HepG2 (cell line): Measurements from ENCODE around the gene OR8U1. TPM values are rescaled to one million over a fixed set of nuclear protein-coding genes. Genes with fewer than 3 reads are reported as not detected.

Experiments used
- ATAC-seq: fragments of 200-7000 bp; cut with Tn5 transposase; 3 replicates; pipeline ENCODE4 v1.9.1; 2020; ENCODE audit warnings: mild to moderate bottlenecking, moderate library complexity
- BruUV-seq: library from RNA; stranded (reverse); fragments of 400-500 nt; replicated peaks from 2 replicates; lab custom pipeline; 2021; lab: Mats Ljungman, UMichigan
- CTCF ChIA-PET: fragments of 300-600 bp; formaldehyde crosslinking; extraction: SDS; loops from one replicate; lab custom pipeline; 2021; ENCODE audit warnings: low total read pairs, inconsistent platforms, low intra/inter-chr PET ratio; lab: Yijun Ruan, JAX
- POLR2A ChIA-PET: fragments of 350-600 bp; sonication (Branson Sonifier 250); formaldehyde crosslinking; loops from one replicate; lab custom pipeline; 2020; ENCODE audit warnings: antibody characterized with exemption, inconsistent platforms; lab: Yijun Ruan, JAX
- DNase-seq: peaks from one replicate; pipeline ENCODE4 v3.0.0-alpha.2; 2015; ENCODE audit warnings: low spot score
- FAIRE-seq: peaks from 3 replicates; lab custom pipeline; 2011; peaks lifted over from hg19 to GRCh38; lab: Jason Lieb, UNC
- H2AFZ ChIP-seq: one replicate; pipeline ENCODE4 v1.6.1; 2011; ENCODE audit warnings: low read length, inconsistent platforms
- H3K27ac ChIP-seq: fragments of 300-600 bp; 3 replicates; pipeline ENCODE4 v1.8.0; 2011; ENCODE audit warnings: mixed run types, mild to moderate bottlenecking, mixed read lengths, low read length, inconsistent platforms; ENCODE audit not compliant: insufficient read depth; ENCODE audit errors: extremely low read length
- H3K27me3 ChIP-seq, 2 experiments: fragments of 200-600 bp in 1 of 2; 2 replicates in 1 of 2; 3 replicates in 1 of 2; pipeline versions ENCODE4 v1.6.0 to v1.8.0; 2011; ENCODE audit warnings: low read length in 2 of 2, mild to moderate bottlenecking in 2 of 2, moderate library complexity in 2 of 2, inconsistent platforms in 1 of 2; ENCODE audit not compliant: insufficient read depth in 2 of 2, control insufficient read depth in 1 of 2
- H3K36me3 ChIP-seq, 2 experiments: fragments of 200-600 bp in 1 of 2; replicated peaks in 1 of 2; 2 replicates in 1 of 2; 3 replicates in 1 of 2; pipeline versions ENCODE4 v1.5.1 to v1.8.0; 2011; ENCODE audit warnings: low read length in 2 of 2, inconsistent platforms in 1 of 2; ENCODE audit not compliant: insufficient read depth in 2 of 2, control insufficient read depth in 1 of 2
- H3K4me1 ChIP-seq: 2 replicates; pipeline ENCODE4 v1.5.1; 2012; ENCODE audit warnings: low read length, inconsistent platforms; ENCODE audit not compliant: insufficient read depth
- H3K4me2 ChIP-seq: 2 replicates; pipeline ENCODE4 v1.6.0; 2011; ENCODE audit warnings: low read depth, low read length, inconsistent platforms
- H3K4me3 ChIP-seq, 3 experiments: fragments of 200-600 bp in 1 of 3; sonication (generic), shearing (Covaris generic) in 1 of 3; replicated peaks in 1 of 3; 2 replicates each; pipeline ENCODE4 v1.5.1; 2011 to 2016; ENCODE audit warnings: low read length in 3 of 3, inconsistent platforms in 2 of 3, low read depth in 2 of 3, mild to moderate bottlenecking in 2 of 3, control low read depth in 1 of 3, mixed read lengths in 1 of 3; ENCODE audit not compliant: insufficient read depth in 1 of 3
- H3K79me2 ChIP-seq: one replicate; pipeline ENCODE4 v1.6.1; 2011; ENCODE audit warnings: low read length, inconsistent platforms; ENCODE audit not compliant: insufficient read depth
- H3K9ac ChIP-seq: 2 replicates; pipeline ENCODE4 v1.6.0; 2011; ENCODE audit warnings: mild to moderate bottlenecking, low read depth, low read length, inconsistent platforms; ENCODE audit not compliant: insufficient read depth
- H3K9me3 ChIP-seq: 2 replicates; pipeline ENCODE4 v1.5.1; 2012; ENCODE audit warnings: mild to moderate bottlenecking, low read length
- H4K20me1 ChIP-seq: 2 replicates; pipeline ENCODE4 v1.6.0; 2011; ENCODE audit warnings: inconsistent platforms, mild to moderate bottlenecking, low read length, moderate library complexity; ENCODE audit not compliant: insufficient read depth
- KLF16 ChIP-seq, 2 experiments: sonication (generic) in 1 of 2; formaldehyde crosslinking in 1 of 2; IDR thresholded peaks; 2 replicates each; pipeline versions ENCODE4 v1.6.1 to v1.8.0; 2016 to 2023; ENCODE audit warnings: missing genetic modification reagents in 2 of 2, missing compliant biosample characterization in 1 of 2
- PPARG ChIP-seq: conservative IDR thresholded peaks from 2 replicates; pipeline ENCODE4 v1.6.1; 2016; ENCODE audit warnings: missing biosample characterization, missing genetic modification reagents
- RBFOX2 ChIP-seq: fragments of 200-400 bp; formaldehyde crosslinking; IDR thresholded peaks from 2 replicates; pipeline ENCODE4 v1.6.1; 2017; ENCODE audit warnings: low read depth, mild to moderate bottlenecking, low read length
- SRSF4 ChIP-seq: fragments of 200-400 bp; formaldehyde crosslinking; IDR thresholded peaks from one replicate; pipeline ENCODE4 v1.6.1; 2018; ENCODE audit warnings: mild to moderate bottlenecking, low read depth, low read length, moderate library complexity; ENCODE audit not compliant: poor library complexity, severe bottlenecking
- ZNF790 ChIP-seq: sonication (generic); formaldehyde crosslinking; IDR thresholded peaks from 2 replicates; pipeline ENCODE4 v1.8.0; 2022; ENCODE audit warnings: missing genetic modification reagents, mild to moderate bottlenecking, borderline replicate concordance
- ZSCAN31 ChIP-seq: sonication (generic); formaldehyde crosslinking; IDR thresholded peaks from 2 replicates; pipeline ENCODE4 v1.5.0; 2020; ENCODE audit warnings: low read depth, mild to moderate bottlenecking, missing genetic modification reagents
- WGBS: methylation state at CpG from one replicate; pipeline ENCODE4 v1.1.6; 2017; ENCODE audit warnings: low lambda C conversion rate; 5-methylcytosine and 5-hydroxymethylcytosine counted together
- in situ Hi-C: cut with HindIII; loops from 2 replicates; pipeline ENCODE4 v1.10.0; 2017; ENCODE audit warnings: low pct_unique_long_range_greater_than_20kb; ENCODE audit not compliant: extremely low pct_ligation_motif_present
- intact Hi-C: fragments of 100-400 bp; cut with micrococcal nuclease; formaldehyde crosslinking; loops from one replicate; pipeline ENCODE4 v1.10.0; 2022; ENCODE audit not compliant: unreplicated experiment
- polyA plus RNA-seq, 8 experiments: library from polyadenylated mRNA; depleted of rRNA in 3 of 8; stranded (reverse) in 7 of 8; unstranded in 1 of 8; fragments of >200 nt; fragmentation: Illumina TruSeq in 4 of 8; extraction: Trizol in 4 of 8; gene quantifications; 2 replicates each; pipeline versions ENCODE4 v1.2.1 to v1.2.3, GENCODE V29; 2011 to 2016; ENCODE audit warnings: low read depth in 4 of 8, missing spikeins in 1 of 8, mixed read lengths in 1 of 8; ENCODE audit not compliant: insufficient read depth in 1 of 8
- total RNA-seq, 5 experiments: library from RNA; depleted of rRNA; stranded (reverse); fragments of >200 nt; fragmentation: Illumina TruSeq; extraction: Trizol; gene quantifications; 2 replicates each; pipeline ENCODE4 v1.2.3, GENCODE V29; 2016; ENCODE audit warnings: low read depth in 1 of 5
- TF ChIP-seq, protein P1 (sequence below): sonication (generic); formaldehyde crosslinking; IDR thresholded peaks from 2 replicates; pipeline ENCODE4 v1.8.0; 2022; ENCODE audit warnings: mild to moderate bottlenecking, missing genetic modification reagents
- TF ChIP-seq, protein P2 (sequence below): sonication (generic); formaldehyde crosslinking; IDR thresholded peaks from one replicate; pipeline ENCODE4 v1.5.1; 2020; ENCODE audit warnings: mild to moderate bottlenecking, missing genetic modification reagents; ENCODE audit errors: not compliant biosample characterization
- TF ChIP-seq, protein P3 (sequence below): sonication (generic); formaldehyde crosslinking; conservative IDR thresholded peaks from 2 replicates; pipeline ENCODE4 v1.8.0; 2022; ENCODE audit warnings: low read depth, missing genetic modification reagents

Gene OR8U1
- total and polyA plus RNA-seq, 2 of the 13 experiments (the other 11 are each of a cell fraction or from before 2014, with no cell fraction given) = not detected

DNA sequence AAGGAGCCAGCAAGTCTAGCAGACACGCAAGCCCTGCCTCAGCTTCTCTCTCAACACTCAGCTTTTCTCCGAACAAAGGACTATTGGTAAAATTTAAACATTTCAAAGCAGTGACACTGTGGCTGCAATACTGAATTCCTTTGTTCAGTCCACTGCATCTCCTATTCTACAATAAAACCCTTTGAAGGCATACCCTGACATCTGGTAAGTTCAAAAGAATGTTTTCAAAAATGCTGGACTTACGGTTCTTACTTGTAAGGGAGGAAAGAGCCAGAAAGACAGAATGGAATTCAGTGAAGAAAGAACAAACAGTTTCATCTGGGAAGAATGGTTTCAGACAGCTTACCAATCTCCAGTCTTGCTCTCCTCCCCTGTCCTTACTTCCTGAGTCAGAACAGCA, 42.3 kb upstream of the OR8U1 start:
- H3K36me3 ChIP-seq = no peaks in the 10 kb centered on the region
- CTCF ChIA-PET = no interaction called here
- no peaks in the 10 kb centered on the region for H4K20me1 ChIP-seq
- H3K4me1 ChIP-seq = no peaks in the 10 kb centered on the region
- DNase-seq = no peak
- no peak overlapping the region for H3K27ac ChIP-seq
- H3K27me3 ChIP-seq = no peaks in the 10 kb centered on the region
- 24% methylated on average over 3 of the region's 3 CpGs for WGBS
- ATAC-seq = no peak
- H3K9me3 ChIP-seq = peaks cover 24% of the 10 kb centered on the region
- no peak overlapping the region for H3K4me2 ChIP-seq
- H2AFZ ChIP-seq = no peak overlapping the region
- in situ Hi-C loops = no loop called here
- H3K9ac ChIP-seq = no peak overlapping the region
- no TSS peak for BruUV-seq
- H3K79me2 ChIP-seq = no peaks in the 10 kb centered on the region
- POLR2A ChIA-PET = no interaction called here
- intact Hi-C loops = no loop called here
- H3K4me3 ChIP-seq = no peak overlapping the region
- FAIRE-seq = no peak
- TF ChIP-seq KLF16 (CRISPR knock-in tag; IDR thresholded peaks at IDR 0.05) = no peak
- TF ChIP-seq, protein P1, sequence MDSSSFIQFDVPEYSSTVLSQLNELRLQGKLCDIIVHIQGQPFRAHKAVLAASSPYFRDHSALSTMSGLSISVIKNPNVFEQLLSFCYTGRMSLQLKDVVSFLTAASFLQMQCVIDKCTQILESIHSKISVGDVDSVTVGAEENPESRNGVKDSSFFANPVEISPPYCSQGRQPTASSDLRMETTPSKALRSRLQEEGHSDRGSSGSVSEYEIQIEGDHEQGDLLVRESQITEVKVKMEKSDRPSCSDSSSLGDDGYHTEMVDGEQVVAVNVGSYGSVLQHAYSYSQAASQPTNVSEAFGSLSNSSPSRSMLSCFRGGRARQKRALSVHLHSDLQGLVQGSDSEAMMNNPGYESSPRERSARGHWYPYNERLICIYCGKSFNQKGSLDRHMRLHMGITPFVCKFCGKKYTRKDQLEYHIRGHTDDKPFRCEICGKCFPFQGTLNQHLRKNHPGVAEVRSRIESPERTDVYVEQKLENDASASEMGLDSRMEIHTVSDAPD (CRISPR knock-in tag) = no peak
- TF ChIP-seq ZNF790 (CRISPR knock-in tag) = no peak
- TF ChIP-seq RBFOX2 = no peak
- no peak for TF ChIP-seq PPARG (CRISPR knock-in tag)
- TF ChIP-seq SRSF4 = no peak
- TF ChIP-seq, protein P2, sequence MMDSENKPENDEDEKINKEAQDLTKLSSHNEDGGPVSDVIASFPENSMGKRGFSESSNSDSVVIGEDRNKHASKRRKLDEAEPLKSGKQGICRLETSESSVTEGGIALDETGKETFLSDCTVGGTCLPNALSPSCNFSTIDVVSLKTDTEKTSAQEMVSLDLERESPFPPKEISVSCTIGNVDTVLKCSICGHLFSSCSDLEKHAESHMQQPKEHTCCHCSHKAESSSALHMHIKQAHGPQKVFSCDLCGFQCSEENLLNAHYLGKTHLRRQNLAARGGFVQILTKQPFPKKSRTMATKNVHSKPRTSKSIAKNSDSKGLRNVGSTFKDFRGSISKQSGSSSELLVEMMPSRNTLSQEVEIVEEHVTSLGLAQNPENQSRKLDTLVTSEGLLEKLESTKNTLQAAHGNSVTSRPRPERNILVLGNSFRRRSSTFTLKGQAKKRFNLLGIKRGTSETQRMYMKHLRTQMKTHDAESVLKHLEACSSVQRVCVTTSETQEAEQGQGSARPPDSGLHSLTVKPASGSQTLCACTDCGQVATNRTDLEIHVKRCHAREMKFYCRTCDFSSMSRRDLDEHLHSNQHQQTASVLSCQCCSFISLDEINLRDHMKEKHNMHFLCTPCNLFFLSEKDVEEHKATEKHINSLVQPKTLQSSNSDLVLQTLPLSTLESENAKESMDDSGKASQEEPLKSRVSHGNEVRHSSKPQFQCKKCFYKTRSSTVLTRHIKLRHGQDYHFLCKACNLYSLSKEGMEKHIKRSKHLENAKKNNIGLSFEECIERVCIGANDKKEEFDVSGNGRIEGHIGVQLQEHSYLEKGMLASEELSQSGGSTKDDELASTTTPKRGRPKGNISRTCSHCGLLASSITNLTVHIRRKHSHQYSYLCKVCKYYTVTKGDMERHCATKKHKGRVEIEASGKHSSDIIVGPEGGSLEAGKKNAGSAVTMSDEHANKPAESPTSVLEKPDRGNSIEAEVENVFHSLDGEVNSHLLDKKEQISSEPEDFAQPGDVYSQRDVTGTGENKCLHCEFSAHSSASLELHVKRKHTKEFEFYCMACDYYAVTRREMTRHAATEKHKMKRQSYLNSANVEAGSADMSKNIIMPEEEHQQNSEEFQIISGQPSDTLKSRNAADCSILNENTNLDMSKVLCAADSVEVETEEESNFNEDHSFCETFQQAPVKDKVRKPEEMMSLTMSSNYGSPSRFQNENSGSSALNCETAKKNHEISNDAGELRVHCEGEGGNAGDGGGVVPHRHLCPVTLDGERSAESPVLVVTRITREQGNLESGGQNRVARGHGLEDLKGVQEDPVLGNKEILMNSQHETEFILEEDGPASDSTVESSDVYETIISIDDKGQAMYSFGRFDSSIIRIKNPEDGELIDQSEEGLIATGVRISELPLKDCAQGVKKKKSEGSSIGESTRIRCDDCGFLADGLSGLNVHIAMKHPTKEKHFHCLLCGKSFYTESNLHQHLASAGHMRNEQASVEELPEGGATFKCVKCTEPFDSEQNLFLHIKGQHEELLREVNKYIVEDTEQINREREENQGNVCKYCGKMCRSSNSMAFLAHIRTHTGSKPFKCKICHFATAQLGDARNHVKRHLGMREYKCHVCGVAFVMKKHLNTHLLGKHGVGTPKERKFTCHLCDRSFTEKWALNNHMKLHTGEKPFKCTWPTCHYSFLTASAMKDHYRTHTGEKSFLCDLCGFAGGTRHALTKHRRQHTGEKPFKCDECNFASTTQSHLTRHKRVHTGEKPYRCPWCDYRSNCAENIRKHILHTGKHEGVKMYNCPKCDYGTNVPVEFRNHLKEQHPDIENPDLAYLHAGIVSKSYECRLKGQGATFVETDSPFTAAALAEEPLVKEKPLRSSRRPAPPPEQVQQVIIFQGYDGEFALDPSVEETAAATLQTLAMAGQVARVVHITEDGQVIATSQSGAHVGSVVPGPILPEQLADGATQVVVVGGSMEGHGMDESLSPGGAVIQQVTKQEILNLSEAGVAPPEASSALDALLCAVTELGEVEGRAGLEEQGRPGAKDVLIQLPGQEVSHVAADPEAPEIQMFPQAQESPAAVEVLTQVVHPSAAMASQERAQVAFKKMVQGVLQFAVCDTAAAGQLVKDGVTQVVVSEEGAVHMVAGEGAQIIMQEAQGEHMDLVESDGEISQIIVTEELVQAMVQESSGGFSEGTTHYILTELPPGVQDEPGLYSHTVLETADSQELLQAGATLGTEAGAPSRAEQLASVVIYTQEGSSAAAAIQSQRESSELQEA (CRISPR knock-in tag) = no peak
- TF ChIP-seq ZSCAN31 (CRISPR knock-in tag) = no peak
- TF ChIP-seq, protein P3, sequence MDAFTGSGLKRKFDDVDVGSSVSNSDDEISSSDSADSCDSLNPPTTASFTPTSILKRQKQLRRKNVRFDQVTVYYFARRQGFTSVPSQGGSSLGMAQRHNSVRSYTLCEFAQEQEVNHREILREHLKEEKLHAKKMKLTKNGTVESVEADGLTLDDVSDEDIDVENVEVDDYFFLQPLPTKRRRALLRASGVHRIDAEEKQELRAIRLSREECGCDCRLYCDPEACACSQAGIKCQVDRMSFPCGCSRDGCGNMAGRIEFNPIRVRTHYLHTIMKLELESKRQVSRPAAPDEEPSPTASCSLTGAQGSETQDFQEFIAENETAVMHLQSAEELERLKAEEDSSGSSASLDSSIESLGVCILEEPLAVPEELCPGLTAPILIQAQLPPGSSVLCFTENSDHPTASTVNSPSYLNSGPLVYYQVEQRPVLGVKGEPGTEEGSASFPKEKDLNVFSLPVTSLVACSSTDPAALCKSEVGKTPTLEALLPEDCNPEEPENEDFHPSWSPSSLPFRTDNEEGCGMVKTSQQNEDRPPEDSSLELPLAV (CRISPR knock-in tag) = no peak
